ENCODE results near the gene PLA2G4E.

DNA sequence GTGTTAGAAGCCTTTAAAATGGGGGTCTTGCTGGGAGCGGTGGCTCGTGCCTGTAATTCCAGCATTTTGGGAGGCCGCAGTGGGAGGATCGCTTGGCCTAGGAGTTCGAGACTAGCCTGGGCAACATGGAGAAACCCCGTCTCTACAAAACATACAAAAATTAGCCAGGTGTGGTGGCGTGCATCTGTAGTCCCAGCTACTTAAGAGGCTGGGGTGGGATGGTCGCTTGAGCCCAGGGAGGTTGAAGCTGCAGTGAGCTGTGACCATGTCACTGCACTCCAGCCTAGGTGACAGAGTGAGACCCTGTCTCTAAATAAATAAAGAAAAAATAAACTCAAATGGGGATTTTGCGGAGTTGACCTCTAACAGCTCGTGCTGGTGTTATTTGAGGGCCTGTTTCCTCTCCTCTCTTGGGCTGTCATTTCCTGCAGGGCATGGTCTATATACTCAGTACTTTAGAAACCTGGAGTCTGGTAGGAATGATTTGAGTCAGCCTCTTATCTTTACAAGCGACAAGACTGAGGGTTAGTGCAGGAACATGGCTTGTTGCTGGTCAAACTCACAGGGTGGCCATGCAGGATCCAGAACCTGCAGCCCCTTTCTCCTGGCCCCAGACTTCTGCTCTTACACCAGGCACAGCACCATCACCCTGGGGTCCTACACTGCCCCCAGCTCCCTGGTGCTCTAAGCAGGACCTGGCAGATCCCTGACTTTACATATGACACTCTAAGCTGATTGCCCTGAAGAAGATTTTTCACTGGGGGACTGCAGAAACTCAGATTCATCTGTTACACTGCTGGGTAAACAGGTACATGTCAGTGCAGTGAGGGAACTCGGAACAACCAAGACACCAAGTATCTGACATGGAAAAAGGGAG lies 63.6 kb downstream of the PLA2G4E start:
- TF ChIP-seq, protein P1, sequence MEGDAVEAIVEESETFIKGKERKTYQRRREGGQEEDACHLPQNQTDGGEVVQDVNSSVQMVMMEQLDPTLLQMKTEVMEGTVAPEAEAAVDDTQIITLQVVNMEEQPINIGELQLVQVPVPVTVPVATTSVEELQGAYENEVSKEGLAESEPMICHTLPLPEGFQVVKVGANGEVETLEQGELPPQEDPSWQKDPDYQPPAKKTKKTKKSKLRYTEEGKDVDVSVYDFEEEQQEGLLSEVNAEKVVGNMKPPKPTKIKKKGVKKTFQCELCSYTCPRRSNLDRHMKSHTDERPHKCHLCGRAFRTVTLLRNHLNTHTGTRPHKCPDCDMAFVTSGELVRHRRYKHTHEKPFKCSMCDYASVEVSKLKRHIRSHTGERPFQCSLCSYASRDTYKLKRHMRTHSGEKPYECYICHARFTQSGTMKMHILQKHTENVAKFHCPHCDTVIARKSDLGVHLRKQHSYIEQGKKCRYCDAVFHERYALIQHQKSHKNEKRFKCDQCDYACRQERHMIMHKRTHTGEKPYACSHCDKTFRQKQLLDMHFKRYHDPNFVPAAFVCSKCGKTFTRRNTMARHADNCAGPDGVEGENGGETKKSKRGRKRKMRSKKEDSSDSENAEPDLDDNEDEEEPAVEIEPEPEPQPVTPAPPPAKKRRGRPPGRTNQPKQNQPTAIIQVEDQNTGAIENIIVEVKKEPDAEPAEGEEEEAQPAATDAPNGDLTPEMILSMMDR (conservative IDR thresholded peaks at IDR 0.05; ENCODE audit: low read depth in 2 of 2) = no peak
- no peak for TF ChIP-seq POLR2AphosphoS5 (IDR thresholded peaks at IDR 0.05; ENCODE audit: low read depth)
- TF ChIP-seq EZH2 (IDR thresholded peaks at IDR 0.05; ENCODE audit: low read depth, unreplicated experiment) = no peak
- TF ChIP-seq, protein P2, sequence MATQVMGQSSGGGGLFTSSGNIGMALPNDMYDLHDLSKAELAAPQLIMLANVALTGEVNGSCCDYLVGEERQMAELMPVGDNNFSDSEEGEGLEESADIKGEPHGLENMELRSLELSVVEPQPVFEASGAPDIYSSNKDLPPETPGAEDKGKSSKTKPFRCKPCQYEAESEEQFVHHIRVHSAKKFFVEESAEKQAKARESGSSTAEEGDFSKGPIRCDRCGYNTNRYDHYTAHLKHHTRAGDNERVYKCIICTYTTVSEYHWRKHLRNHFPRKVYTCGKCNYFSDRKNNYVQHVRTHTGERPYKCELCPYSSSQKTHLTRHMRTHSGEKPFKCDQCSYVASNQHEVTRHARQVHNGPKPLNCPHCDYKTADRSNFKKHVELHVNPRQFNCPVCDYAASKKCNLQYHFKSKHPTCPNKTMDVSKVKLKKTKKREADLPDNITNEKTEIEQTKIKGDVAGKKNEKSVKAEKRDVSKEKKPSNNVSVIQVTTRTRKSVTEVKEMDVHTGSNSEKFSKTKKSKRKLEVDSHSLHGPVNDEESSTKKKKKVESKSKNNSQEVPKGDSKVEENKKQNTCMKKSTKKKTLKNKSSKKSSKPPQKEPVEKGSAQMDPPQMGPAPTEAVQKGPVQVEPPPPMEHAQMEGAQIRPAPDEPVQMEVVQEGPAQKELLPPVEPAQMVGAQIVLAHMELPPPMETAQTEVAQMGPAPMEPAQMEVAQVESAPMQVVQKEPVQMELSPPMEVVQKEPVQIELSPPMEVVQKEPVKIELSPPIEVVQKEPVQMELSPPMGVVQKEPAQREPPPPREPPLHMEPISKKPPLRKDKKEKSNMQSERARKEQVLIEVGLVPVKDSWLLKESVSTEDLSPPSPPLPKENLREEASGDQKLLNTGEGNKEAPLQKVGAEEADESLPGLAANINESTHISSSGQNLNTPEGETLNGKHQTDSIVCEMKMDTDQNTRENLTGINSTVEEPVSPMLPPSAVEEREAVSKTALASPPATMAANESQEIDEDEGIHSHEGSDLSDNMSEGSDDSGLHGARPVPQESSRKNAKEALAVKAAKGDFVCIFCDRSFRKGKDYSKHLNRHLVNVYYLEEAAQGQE (IDR thresholded peaks at IDR 0.05; ENCODE audit: unreplicated experiment) = no peak
- TF ChIP-seq EZH2phosphoT487 (IDR thresholded peaks at IDR 0.05; ENCODE audit: unreplicated experiment) = no peak
- TF ChIP-seq JUNB (IDR thresholded peaks at IDR 0.05; ENCODE audit: unreplicated experiment) = no peak
- TF ChIP-seq, protein P3, sequence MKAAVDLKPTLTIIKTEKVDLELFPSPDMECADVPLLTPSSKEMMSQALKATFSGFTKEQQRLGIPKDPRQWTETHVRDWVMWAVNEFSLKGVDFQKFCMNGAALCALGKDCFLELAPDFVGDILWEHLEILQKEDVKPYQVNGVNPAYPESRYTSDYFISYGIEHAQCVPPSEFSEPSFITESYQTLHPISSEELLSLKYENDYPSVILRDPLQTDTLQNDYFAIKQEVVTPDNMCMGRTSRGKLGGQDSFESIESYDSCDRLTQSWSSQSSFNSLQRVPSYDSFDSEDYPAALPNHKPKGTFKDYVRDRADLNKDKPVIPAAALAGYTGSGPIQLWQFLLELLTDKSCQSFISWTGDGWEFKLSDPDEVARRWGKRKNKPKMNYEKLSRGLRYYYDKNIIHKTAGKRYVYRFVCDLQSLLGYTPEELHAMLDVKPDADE (IDR thresholded peaks at IDR 0.05) = no peak
- no peak for TF ChIP-seq STAT1 (IDR thresholded peaks at IDR 0.05; ENCODE audit: unreplicated experiment)
- no peak for TF ChIP-seq ZNF114 (CRISPR knock-in tag; IDR thresholded peaks at IDR 0.05)
- no peak for TF ChIP-seq CREB1 (CRISPR knock-in tag; IDR thresholded peaks at IDR 0.05; ENCODE audit: low read depth)
